Stimulated activated effector memory CD8-positive, alpha-beta T cell treated with anti-CD3 and anti-CD28 coated beads, Interleukin-12 subunit alpha, Interleukin-12 subunit beta, amount 100 ng/mL, for 72 hours (primary cell): ENCODE measurements around the gene SLC16A4.
A peak's percentile ranks its signal among the peaks of the same experiment; 100 is the strongest.

Experiments used
- ATAC-seq: fragments of 150-1000 bp; cut with Tn5 transposase; 2 replicates; pipeline ENCODE4 v1.10.0; 2021
- DNase-seq, 2 donors: peaks; one replicate each; pipeline ENCODE4 v3.0.0; 2021 to 2022; ENCODE audit warnings: low spot score in 2 of 2
- H3K27ac Mint-ChIP-seq: one replicate; pipeline ENCODE4 v1.8.0; 2022; ENCODE audit warnings: mild to moderate bottlenecking, mixed read lengths
- H3K36me3 Mint-ChIP-seq: one replicate; pipeline ENCODE4 v1.8.0; 2022; ENCODE audit warnings: mild to moderate bottlenecking, mixed read lengths
- H3K4me1 Mint-ChIP-seq: one replicate; pipeline ENCODE4 v1.8.0; 2022; ENCODE audit warnings: mixed read lengths
- H3K4me3 Mint-ChIP-seq: one replicate; pipeline ENCODE4 v1.8.0; 2022; ENCODE audit warnings: mild to moderate bottlenecking, mixed read lengths
- H3K9me3 Mint-ChIP-seq: one replicate; pipeline ENCODE4 v1.8.0; 2022; ENCODE audit warnings: mixed read lengths

Gene SLC16A4

GRCh38 chr1:110336300-110337039 lies 54.4 kb downstream of the SLC16A4 start:
- no peaks in the 10 kb centered on the region for H3K36me3 Mint-ChIP-seq
- no peaks in the 10 kb centered on the region for H3K9me3 Mint-ChIP-seq
- peaks cover 33% of the 10 kb centered on the region for H3K4me1 Mint-ChIP-seq
- no peak for ATAC-seq
- no peak for DNase-seq
- H3K4me3 Mint-ChIP-seq: no peak overlapping the region
- H3K27ac Mint-ChIP-seq: peak overlapping the region; percentile 74

- Mint-ChIP-seq H3K36me3 (no peaks in the 10 kb centered on the region), H3K4me1 (peaks cover 21% of the 10 kb centered on the region), H3K9me3 (no peaks in the 10 kb centered on the region), H3K27ac (no peak overlapping the region), H3K4me3 (no peak overlapping the region)
- ATAC-seq (no peak), DNase-seq (no peak)
Observed at GRCh38 chr1:110335265-110335664, 55.6 kb downstream of the SLC16A4 start.

GRCh38 chr1:110328700-110329099 lies 62.1 kb downstream of the SLC16A4 start:
- DNase-seq (no peak), ATAC-seq (no peak)
- Mint-ChIP-seq H3K4me3 (no peak overlapping the region), H3K9me3 (no peaks in the 10 kb centered on the region), H3K27ac (no peak overlapping the region), H3K4me1 (no peaks in the 10 kb centered on the region), H3K36me3 (no peaks in the 10 kb centered on the region)

GRCh38 chr1:110328274-110328673 lies 62.6 kb downstream of the SLC16A4 start:
- ATAC-seq: no peak
- Mint-ChIP-seq H3K36me3 (no peaks in the 10 kb centered on the region), H3K4me3 (no peak overlapping the region), H3K9me3 (no peaks in the 10 kb centered on the region), H3K27ac (no peak overlapping the region), H3K4me1 (no peaks in the 10 kb centered on the region)
- no peak for DNase-seq

- no peak overlapping the region for H3K27ac Mint-ChIP-seq
- ATAC-seq: no peak
Observed at GRCh38 chr1:110326826-110327225, 64.0 kb downstream of the SLC16A4 start.

GRCh38 chr1:110324667-110325066 lies 66.2 kb downstream of the SLC16A4 start:
- Mint-ChIP-seq H3K9me3 (no peaks in the 10 kb centered on the region), H3K27ac (no peak overlapping the region), H3K4me1 (peaks cover 2% of the 10 kb centered on the region), H3K36me3 (no peaks in the 10 kb centered on the region), H3K4me3 (no peak overlapping the region)
- no peak for DNase-seq
- ATAC-seq: no peak

More at GRCh38 chr1:110326826-110327225, 64.0 kb downstream of the SLC16A4 start:
- no peak overlapping the region for H3K4me3 Mint-ChIP-seq
- no peaks in the 10 kb centered on the region for H3K9me3 Mint-ChIP-seq
- no peaks in the 10 kb centered on the region for H3K4me1 Mint-ChIP-seq
- DNase-seq: no peak
- no peaks in the 10 kb centered on the region for H3K36me3 Mint-ChIP-seq

- no peak overlapping the region for H3K27ac Mint-ChIP-seq
- DNase-seq (no peak), ATAC-seq (no peak)
- no peak overlapping the region for H3K4me3 Mint-ChIP-seq
- H3K36me3 Mint-ChIP-seq: no peaks in the 10 kb centered on the region
- peaks cover 6% of the 10 kb centered on the region for H3K4me1 Mint-ChIP-seq
- no peaks in the 10 kb centered on the region for H3K9me3 Mint-ChIP-seq
Observed at GRCh38 chr1:110321846-110322245, 69.0 kb downstream of the SLC16A4 start.

- ATAC-seq (no peak), DNase-seq (no peak)
- Mint-ChIP-seq H3K36me3 (no peaks in the 10 kb centered on the region), H3K27ac (no peak overlapping the region), H3K9me3 (no peaks in the 10 kb centered on the region), H3K4me3 (no peak overlapping the region), H3K4me1 (peaks cover 6% of the 10 kb centered on the region)
Observed at GRCh38 chr1:110321045-110321444, 69.8 kb downstream of the SLC16A4 start.

GRCh38 chr1:110320168-110320518 lies 70.7 kb downstream of the SLC16A4 start:
- H3K36me3 Mint-ChIP-seq: no peaks in the 10 kb centered on the region
- peaks cover 6% of the 10 kb centered on the region for H3K4me1 Mint-ChIP-seq
- no peaks in the 10 kb centered on the region for H3K9me3 Mint-ChIP-seq
- H3K4me3 Mint-ChIP-seq: no peak overlapping the region
- DNase-seq (no peak), ATAC-seq (peak; percentile 17)
- no peak overlapping the region for H3K27ac Mint-ChIP-seq

- ATAC-seq: peak; percentile 80
- H3K4me3 Mint-ChIP-seq: no peak overlapping the region
- no peaks in the 10 kb centered on the region for H3K36me3 Mint-ChIP-seq
- no peaks in the 10 kb centered on the region for H3K9me3 Mint-ChIP-seq
- DNase-seq: no peak
- peaks cover 6% of the 10 kb centered on the region for H3K4me1 Mint-ChIP-seq
- H3K27ac Mint-ChIP-seq: no peak overlapping the region
Observed at GRCh38 chr1:110319332-110320167, 71.3 kb downstream of the SLC16A4 start.

- no peak for DNase-seq
- no peaks in the 10 kb centered on the region for H3K36me3 Mint-ChIP-seq
- H3K4me1 Mint-ChIP-seq: peaks cover 8% of the 10 kb centered on the region
- no peak overlapping the region for H3K4me3 Mint-ChIP-seq
- ATAC-seq: no peak
- H3K27ac Mint-ChIP-seq: no peak overlapping the region
- H3K9me3 Mint-ChIP-seq: no peaks in the 10 kb centered on the region
Observed at GRCh38 chr1:110318046-110318445, 72.8 kb downstream of the SLC16A4 start.

- no peak for DNase-seq
- Mint-ChIP-seq H3K4me1 (peaks cover 16% of the 10 kb centered on the region), H3K4me3 (no peak overlapping the region), H3K27ac (no peak overlapping the region), H3K36me3 (no peaks in the 10 kb centered on the region), H3K9me3 (no peaks in the 10 kb centered on the region)
- ATAC-seq: no peak
Observed at GRCh38 chr1:110316735-110317134, 74.1 kb downstream of the SLC16A4 start.
